ENCODE data around the gene MAN1A1.

The MAN1A1 gene

GRCh38 chr6:119355890-119356289, 6.3 kb upstream of the MAN1A1 start:
- H3K27ac Mint-ChIP-seq, result no peak overlapping the region
- no peak for TF ChIP-seq CTCF (IDR thresholded peaks at IDR 0.05)
- DNase-seq, result no peak
- H3K27me3 Mint-ChIP-seq (ENCODE audit: low read depth, poor library complexity), result peaks cover 3% of the 10 kb centered on the region
- no peaks in the 10 kb centered on the region for H3K36me3 Mint-ChIP-seq (ENCODE audit: low read depth)
- no peaks in the 10 kb centered on the region for H3K9me3 Mint-ChIP-seq
- no peak overlapping the region for H3K4me3 Mint-ChIP-seq
- H3K4me1 Mint-ChIP-seq, result peaks cover 11% of the 10 kb centered on the region

DNA sequence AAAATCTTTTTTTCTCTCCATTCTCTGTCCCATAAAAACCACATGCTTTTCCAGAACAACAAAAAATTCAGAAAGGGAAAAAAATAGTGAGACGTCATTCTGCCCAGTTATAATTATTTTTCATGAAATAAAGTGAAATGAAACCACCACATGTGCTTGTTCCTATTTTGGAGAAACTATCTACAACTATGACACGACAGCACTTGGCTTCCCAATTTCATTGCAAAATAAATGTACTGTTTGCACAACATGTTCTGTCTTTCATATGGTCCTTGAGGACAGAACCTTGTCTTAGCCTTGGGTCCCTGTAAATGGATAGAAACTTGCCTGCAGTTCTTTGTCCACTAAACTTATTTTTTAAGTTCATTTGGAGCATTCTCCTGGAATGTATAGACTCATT, 5.6 kb upstream of the MAN1A1 start:
- no peak for DNase-seq
- no peak for TF ChIP-seq CTCF (IDR thresholded peaks at IDR 0.05)
- Mint-ChIP-seq H3K4me1 (peaks cover 11% of the 10 kb centered on the region), H3K9me3 (no peaks in the 10 kb centered on the region), H3K27ac (no peak overlapping the region), H3K27me3 (ENCODE audit: low read depth, poor library complexity) (peaks cover 3% of the 10 kb centered on the region), H3K36me3 (ENCODE audit: low read depth) (no peaks in the 10 kb centered on the region), H3K4me3 (no peak overlapping the region)

DNA sequence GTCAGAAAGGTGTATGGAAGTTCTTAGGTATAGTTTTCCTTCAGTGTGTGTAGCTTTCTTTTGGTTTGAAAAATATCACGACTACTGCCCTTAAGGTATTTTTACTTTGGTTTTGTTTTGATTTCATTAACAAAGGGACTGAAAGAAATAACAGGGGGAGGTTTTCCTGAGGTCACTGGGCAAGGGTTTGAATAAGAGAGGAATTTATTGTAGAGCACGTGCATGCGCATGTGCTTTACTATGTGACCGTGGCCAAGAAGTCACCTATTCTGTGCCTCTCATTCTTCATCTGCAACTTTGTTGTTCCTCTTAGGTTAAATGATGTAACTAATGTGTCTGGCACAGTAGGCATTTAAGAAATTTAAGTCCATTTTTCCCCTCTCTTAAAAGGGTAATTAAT, 4.1 kb upstream of the MAN1A1 start:
- Mint-ChIP-seq H3K27me3 (ENCODE audit: low read depth, poor library complexity) (peaks cover 3% of the 10 kb centered on the region), H3K4me3 (no peak overlapping the region), H3K27ac (no peak overlapping the region), H3K36me3 (ENCODE audit: low read depth) (no peaks in the 10 kb centered on the region), H3K4me1 (peaks cover 11% of the 10 kb centered on the region), H3K9me3 (no peaks in the 10 kb centered on the region)
- no peak for TF ChIP-seq CTCF (IDR thresholded peaks at IDR 0.05)
- no peak for DNase-seq

DNA sequence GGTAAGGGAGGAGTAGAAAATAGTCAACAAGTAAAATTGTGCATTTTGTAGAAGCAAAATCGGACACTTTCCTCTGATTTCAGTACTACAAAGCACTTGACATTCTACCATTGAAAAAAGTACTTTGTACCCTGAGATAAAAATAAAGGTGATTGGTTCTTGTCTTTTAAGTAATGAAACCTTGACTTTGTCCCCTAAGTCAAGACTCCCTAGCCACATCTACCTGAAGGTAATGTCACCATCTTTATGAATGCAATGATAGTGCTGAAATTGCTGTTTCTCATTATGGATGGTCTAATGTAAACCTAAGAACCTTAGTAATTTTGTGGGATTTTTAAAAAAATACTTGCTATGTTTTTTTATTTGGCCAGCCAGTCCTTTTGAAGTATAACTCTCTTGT, 2.4 kb upstream of the MAN1A1 start:
- Mint-ChIP-seq H3K36me3 (ENCODE audit: low read depth) (no peaks in the 10 kb centered on the region), H3K4me1 (peaks cover 26% of the 10 kb centered on the region), H3K4me3 (no peak overlapping the region), H3K9me3 (no peaks in the 10 kb centered on the region), H3K27ac (no peak overlapping the region), H3K27me3 (ENCODE audit: low read depth, poor library complexity) (peaks cover 3% of the 10 kb centered on the region)
- DNase-seq, result no peak
- TF ChIP-seq CTCF (IDR thresholded peaks at IDR 0.05), result no peak

DNA sequence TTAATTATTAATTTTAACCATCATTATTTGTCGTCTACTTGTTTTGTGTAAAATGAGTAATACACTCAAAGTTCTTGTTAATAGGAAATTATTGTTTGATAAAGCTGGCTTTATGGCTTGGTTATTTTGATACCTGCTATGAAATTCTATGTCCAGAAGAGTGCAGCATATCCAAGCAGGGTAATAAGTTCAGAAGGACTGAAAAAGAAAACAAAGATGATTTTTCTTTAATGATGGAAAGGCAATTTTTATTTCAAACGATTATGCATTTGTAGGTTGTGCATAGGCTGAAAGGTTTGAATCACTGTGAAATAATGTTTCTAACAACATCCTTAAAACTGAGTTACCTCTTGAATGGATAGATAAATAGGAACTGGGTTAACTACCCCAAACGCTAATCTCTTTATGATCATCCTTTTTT, 1.4 kb upstream of the MAN1A1 start:
- DNase-seq, result no peak
- TF ChIP-seq CTCF (IDR thresholded peaks at IDR 0.05), result no peak
- H3K27me3 Mint-ChIP-seq (ENCODE audit: low read depth, poor library complexity), result peaks cover 3% of the 10 kb centered on the region
- H3K27ac Mint-ChIP-seq, result no peak overlapping the region
- H3K36me3 Mint-ChIP-seq (ENCODE audit: low read depth), result no peaks in the 10 kb centered on the region
- no peaks in the 10 kb centered on the region for H3K9me3 Mint-ChIP-seq
- peak overlapping the region; percentile 91 for H3K4me3 Mint-ChIP-seq
- H3K4me1 Mint-ChIP-seq, result peaks cover 36% of the 10 kb centered on the region

- Mint-ChIP-seq H3K9me3 (no peaks in the 10 kb centered on the region), H3K4me3 (peak overlapping the region; percentile 91), H3K27me3 (ENCODE audit: low read depth, poor library complexity) (peaks cover 3% of the 10 kb centered on the region), H3K4me1 (peaks cover 39% of the 10 kb centered on the region), H3K27ac (no peak overlapping the region), H3K36me3 (ENCODE audit: low read depth) (peaks cover 3% of the 10 kb centered on the region)
- no peak for DNase-seq
- no peak for TF ChIP-seq CTCF (IDR thresholded peaks at IDR 0.05)
Observed at GRCh38 chr6:119350202-119350951, 816 bp upstream of the MAN1A1 start.
